Activated CD4-positive, CD25-positive, alpha-beta regulatory T cell treated with anti-CD3 and anti-CD28 coated beads, Interleukin-2, amount 50 U/mL, for 24 hours (primary cell): ENCODE data around the gene STON2.
"Not testable (repeated sequence)": the region's sequence is repeated elsewhere in the genome, so short reads cannot be mapped to it uniquely, and the experiment has no call there.

Source experiments
- ATAC-seq, 2 donors: fragments of 150-1000 bp; cut with Tn5 transposase; one replicate each; pipeline ENCODE4 v1.10.0; 2021; ENCODE audit warnings: mild to moderate bottlenecking in 1 of 2, moderate library complexity in 1 of 2

Gene STON2

DNA sequence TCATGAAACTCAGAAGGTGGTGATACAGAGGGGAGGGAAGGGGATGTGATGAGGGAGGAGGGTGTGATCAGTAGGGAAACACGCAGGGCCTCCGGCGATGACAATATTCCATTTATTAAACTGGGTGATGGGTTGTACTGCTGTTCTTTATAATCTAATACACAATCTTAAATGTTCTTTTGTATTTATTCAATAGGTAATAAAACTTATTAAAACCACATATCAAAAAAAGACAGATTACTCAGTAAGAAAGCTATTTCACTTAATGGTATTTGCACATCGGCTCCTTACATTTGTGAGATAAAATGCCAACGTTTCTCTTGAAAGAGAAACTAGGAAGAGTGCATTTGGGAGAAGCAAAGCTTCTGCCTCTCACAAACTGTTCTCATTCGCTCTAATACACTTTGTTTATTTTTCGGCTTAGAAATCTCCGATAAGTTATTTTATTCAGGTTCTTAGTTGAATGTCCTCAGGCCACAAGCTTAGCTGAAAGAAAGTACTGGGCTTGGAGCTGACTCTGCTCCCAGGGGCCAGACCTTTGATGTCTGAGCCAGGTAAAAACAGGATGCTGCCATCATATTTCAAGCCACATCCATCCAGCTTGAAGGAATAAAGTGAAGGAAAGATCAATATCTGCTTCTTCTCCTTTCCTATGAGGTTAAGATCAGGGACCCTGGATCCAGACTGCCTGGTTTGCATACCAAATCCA is 17.5 kb downstream of the STON2 start:
- no peak for ATAC-seq

DNA sequence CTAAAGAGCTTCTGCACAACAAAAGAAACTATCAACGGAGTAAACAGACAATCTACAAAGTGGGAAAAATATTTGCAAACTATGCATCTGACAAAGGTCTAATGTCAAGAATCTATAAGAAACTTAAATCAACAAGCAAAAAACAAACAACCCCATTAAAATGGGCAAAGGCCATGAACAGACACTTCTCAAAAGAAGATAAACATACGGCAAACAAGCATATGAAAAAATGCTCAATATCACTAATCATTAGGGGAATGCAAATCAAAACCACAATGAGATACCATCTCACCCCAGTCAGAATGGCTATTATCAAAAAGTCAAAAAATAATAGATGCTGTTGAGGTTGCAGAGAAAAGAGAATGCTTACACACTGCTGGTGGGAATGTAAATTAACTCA is 20.1 kb downstream of the STON2 start:
- not testable (repeated sequence) for ATAC-seq

GRCh38 chr14:81371802-81372201 is 28.3 kb downstream of the STON2 start:
- ATAC-seq, result no peak

DNA sequence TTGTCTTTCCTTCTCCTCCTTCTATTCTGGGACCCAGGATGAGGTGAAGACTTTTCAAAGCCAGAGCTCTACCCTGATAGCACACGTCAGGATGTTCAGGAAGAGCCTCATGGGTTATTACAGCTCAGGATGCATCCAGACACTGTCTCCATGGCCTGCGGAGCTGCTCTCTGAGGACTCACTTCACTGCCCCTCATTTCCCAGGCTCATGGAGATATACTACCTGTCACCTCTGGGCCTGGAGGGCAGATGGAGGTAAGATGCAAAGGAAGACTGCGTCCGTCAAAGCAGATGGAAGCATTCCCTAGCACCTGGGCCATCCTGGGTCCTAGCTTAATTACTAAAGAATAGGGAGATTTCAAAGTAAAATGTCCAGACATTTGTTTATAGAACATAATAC is 32.6 kb downstream of the STON2 start:
- ATAC-seq, result no peak

GRCh38 chr14:81366884-81367283 is 33.2 kb downstream of the STON2 start:
- ATAC-seq, result no peak

DNA sequence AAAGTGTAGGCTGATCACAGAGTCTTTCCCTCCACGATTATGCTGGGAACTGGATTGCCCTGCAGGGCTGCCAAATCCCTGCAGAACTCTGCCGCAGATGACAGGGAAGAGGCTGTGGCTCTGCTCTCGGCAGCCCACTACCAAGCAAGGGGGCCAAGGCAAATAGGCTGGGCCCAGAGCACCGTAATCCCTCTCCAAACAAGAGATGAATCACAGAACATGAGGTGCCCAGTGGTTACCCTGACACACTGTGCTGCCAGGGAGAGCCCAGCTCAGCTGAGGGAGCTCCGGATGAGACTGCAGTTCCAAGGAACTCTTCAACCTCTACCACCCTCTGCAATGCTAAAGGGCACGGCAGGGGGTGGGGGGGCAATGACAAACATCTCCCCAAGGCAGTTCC is 33.9 kb downstream of the STON2 start:
- ATAC-seq, result no peak

DNA sequence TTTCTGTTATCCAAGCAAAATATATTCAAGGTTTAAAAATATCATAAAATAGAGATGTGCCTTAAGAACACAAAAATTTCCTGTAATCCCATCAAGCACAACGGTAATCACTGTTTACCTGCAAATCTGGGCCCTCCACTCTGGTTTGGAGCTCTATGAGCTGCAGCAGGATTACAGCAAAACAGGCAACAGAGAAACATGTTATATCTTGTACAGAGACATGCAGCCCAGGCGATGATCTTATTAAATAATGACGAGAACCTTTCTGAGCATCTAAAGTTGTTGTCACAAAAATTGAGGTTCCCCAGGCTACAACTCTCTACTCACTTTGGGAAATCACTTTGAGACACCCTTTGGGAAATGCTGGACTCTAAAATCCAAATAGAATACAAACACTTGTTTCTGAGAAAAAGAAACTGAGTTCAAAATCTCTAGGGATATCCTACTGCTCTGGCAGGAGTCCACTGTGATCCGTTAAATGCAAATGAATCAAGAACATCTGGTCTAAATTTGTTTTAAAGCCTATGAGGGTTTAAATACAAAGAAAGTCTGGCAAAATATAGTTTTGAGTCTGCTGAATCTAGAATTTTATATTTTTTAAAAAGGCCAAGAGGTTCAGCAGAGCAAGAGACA is 36.3 kb downstream of the STON2 start:
- ATAC-seq, result no peak

DNA sequence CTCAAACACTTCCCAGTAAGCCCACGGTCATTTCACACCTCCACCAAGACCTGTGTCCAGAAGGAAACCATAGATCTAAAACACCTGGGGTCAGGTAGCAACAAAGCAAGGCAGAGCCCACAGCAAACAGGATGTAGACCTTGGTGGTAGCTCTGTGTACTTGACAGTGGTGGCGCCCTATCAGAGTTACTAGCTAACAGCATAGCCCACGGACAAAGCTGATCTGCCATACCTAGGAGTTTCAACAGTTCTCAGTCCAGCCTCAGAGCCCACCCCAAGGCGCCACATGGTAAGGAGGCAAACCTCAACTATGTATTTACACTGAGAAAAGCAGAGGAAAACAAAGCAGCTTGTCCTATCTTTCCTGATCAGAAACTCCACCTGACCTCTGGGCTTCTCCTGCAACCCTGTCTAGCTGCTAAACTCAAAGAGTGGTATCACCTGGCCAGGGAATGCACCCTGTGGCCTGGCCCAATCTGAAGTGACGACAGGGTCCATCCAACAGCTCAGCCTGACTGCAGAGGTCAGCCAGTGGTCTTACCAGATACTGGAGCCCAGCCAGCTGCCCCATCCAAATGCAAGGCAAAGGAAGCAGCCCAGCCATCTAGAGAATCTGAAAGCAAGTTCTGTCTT is 46.3 kb downstream of the STON2 start:
- no peak for ATAC-seq

DNA sequence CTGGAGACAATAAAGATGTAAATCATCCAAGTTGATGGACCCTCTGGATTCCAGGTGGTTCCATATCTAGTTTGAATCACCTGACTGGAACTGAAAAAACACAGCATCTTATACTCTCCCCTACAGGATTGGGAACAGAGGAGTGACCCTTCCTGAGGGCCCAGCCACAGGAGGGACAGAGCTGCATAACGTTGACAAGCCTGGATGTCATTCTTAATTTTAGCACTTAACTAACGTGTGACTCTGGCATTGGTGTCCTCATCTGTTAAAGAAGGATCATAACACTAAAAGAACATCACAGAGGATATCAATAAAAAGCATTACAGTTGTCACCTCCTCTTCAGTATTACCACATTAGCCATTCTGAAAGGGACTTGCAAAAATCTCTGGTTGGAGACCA is 47.7 kb downstream of the STON2 start:
- no peak for ATAC-seq

DNA sequence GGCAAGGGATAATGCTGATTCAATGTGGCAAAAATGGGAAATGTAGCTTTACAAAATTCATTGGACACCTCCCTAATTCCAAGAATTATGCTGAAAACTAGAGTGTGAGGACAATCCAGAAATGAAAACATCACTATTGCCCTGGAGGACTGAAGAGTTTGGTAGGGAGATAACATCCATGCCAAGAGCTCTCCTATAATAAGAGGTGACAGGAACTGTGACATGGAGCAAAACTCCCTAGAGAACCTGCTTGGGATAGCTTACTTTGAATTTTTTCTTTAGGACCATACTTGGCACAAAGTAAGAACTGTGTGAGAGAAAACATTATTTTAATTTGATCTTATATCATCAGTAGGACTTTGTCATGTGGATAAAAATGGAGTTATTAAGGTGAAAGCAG is 48.9 kb downstream of the STON2 start:
- ATAC-seq, result no peak

GRCh38 chr14:81350344-81351130 is 49.6 kb downstream of the STON2 start:
- no peak for ATAC-seq

GRCh38 chr14:81348061-81348460 is 52.1 kb downstream of the STON2 start:
- no peak for ATAC-seq

- ATAC-seq, result no peak
These were observed 54.3 kb downstream of the STON2 start for GRCh38 chr14:81345781-81346180.

DNA sequence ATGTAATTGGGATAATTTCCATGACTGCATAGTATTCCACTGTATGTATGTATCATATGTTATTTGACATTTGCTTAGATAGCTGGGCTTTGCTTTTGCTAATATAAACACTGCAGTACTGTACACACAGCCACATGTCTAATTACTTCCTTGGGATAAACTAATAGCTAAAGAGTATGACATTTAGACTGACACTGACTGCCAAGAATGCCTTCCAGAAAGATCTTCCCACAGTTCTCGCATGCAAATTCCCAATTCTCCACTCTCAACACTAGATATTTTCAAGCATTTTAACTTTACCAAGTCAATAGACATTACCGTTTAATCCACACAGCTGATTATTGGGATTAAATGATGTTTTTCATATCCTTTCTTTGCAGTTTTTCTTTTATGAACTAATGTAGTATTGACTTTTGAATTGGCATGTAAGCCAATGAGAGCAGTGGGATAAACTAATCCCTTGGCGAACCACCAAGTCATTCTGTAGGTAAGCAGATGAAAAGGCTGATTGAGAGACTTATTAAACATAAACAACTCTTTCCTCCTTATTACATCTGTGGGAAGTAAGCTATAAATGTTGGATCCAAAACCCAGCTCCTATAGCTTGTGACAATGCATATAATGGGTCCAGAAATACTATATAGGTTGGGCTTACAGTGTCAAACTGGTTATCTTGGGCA is 55.5 kb downstream of the STON2 start:
- no peak for ATAC-seq

DNA sequence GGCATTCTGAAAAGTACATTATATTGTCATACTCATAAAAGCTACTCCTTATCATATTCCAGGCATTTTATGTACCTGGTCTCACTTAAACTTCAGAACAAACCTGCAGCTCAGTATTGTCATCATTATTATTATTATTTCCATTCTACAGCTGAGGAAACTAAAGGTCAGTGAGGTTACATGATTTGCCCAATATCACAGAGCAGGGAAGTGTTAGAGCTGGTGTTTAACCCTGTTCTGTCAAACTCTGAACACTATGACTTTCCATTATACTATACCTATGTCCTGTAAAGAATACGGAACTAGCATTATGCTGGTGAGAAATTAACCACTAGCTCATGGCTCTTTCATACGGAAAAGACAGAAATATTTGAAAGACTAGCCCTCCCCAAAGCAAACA is 56.4 kb downstream of the STON2 start:
- no peak for ATAC-seq

- ATAC-seq, result no peak
These were observed 57.1 kb downstream of the STON2 start for GRCh38 chr14:81342850-81343580.

- ATAC-seq, result no peak
These were observed 58.3 kb downstream of the STON2 start for GRCh38 chr14:81341781-81342180.

DNA sequence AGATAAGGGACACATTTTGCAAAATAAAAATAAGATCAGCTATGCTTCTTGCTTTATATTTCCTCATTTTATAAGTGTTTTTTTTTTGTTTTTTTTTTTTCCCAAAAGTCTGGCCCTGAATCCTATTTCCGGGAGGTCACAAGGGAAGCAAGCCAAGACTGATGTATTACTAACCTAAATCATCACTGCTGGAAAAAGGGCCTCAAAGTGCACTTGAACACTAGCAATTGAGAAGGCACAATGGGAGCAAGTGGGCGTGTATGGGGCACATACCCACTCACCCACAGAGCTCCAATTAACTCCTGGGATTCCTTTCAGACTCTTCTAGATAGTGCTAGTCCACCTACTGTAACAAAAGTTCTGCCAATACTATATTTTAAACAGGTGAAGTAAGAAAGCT is 58.8 kb downstream of the STON2 start:
- ATAC-seq, result no peak

DNA sequence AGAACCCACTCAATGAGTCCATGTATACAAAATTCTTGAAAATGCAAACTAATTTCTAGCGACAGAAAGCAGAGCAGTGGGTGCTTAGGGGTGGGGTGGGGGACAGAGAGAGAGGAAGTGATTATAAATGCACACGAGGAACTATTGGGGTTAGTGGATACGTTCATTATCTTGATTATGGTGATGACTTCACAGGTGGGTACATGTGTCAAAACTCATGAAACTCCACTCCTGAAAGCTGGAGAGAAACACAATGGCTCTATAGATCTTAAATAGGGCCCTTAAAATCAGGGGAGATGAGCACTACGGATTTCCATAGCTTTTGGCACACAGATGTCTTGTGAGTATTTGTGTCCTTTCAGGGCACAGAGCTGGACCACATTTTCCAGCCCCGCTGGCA is 59.9 kb downstream of the STON2 start:
- ATAC-seq, result no peak

GRCh38 chr14:81337073-81337472 is 63.1 kb downstream of the STON2 start:
- no peak for ATAC-seq

DNA sequence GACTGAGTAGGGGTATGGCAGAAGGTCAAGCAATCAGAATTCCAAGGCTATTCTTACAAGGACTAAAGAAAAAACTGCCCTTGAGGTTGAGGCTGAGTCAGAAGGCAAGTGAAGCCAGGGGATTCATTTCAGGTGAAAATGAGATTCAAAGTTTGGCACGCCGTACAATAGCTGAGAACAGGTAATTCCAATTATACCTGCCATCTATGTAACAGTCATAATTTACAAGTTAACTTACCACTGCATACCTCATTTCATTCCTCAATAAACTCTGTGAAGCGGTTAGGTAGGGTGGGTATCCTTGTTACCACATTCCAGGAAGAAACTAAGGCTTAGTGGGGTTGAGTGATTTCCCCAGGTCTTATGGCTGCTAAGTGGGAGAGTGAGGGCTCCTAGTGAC is 64.1 kb downstream of the STON2 start:
- no peak for ATAC-seq

GRCh38 chr14:81332725-81333124 is 67.4 kb downstream of the STON2 start:
- ATAC-seq, result no peak
